Articular chondrocyte of knee joint (primary cell): ENCODE measurements around the gene RANBP9. TPM values are rescaled to one million over a fixed set of nuclear protein-coding genes. Genes with fewer than 3 reads are reported as not detected.

Experiments
- total RNA-seq: library from RNA; depleted of rRNA; stranded (reverse); fragments of >200 nt; gene quantifications from 2 replicates; pipeline ENCODE4 v1.2.3, GENCODE V29; 2012

The RANBP9 gene
- total RNA-seq = 75.0 and 84.7 TPM in 2 replicates

GRCh38 chr6:13711733-13712598 is at the start of gene RANBP9:
TSS of gene RANBP9 (minus strand) at chr6:13711835. CDS start at chr6:13711505, 330 bp downstream.

GRCh38 chr6:13614926-13615791 is 96.5 kb downstream of the RANBP9 start, which contains the start of gene NOL7:
TSS of gene NOL7 (plus strand) at chr6:13615335. CDS start at chr6:13615359, 24 bp downstream.

GRCh38 chr6:13574571-13575376 is 136.9 kb downstream of the RANBP9 start, which contains the start of gene SIRT5:
TSS of gene SIRT5 (plus strand) at chr6:13574601. CDS start at chr6:13584111, 9,510 bp downstream.

Other genes with a start within 250 kb of the RANBP9 start
- 2.9 and 3.3 TPM in 2 replicates for gene GFOD1, start 224.2 kb downstream of the RANBP9 start, total RNA-seq
- gene SIRT5, start 137.2 kb downstream of the RANBP9 start, total RNA-seq = 7.7 and 9.3 TPM in 2 replicates
- gene NOL7, start 96.5 kb downstream of the RANBP9 start, total RNA-seq = 52.9 and 59.7 TPM in 2 replicates
- gene MCUR1, start 102.7 kb upstream of the RANBP9 start, total RNA-seq = 11.6 and 16.2 TPM in 2 replicates
- 0.13 and 0.65 TPM in 2 replicates for gene RNF182, start 213.1 kb upstream of the RANBP9 start, total RNA-seq